ENCODE data around the gene GLE1. TPM values are rescaled to one million over a fixed set of nuclear protein-coding genes. Genes with fewer than 3 reads are reported as not detected.

The GLE1 gene
- total and polyA plus RNA-seq, 2 donors, result 23.7 to 36.8 TPM

- no peak for DNase-seq (ENCODE audit: low read depth in 6 of 9, low spot score in 9 of 9)
- Histone ChIP-seq H3K27ac (ENCODE audit: low read depth in 1 of 2, low read length in 1 of 2) (no peak overlapping the region), H3K4me1 (ENCODE audit: control insufficient read depth in 2 of 2, insufficient read depth in 2 of 2, low read length in 2 of 2) (no peaks in the 10 kb centered on the region), H3K4me3 (ENCODE audit: low read length in 2 of 2) (no peak overlapping the region), H3K9me3 (ENCODE audit: control insufficient read depth in 2 of 2, insufficient read depth in 1 of 2, low read length in 1 of 2) (no peaks in the 10 kb centered on the region), H3K36me3 (ENCODE audit: control insufficient read depth in 2 of 2, insufficient read depth in 2 of 2, low read length in 1 of 2) (peaks cover 46 to 57% of the 10 kb centered on the region in 2 donors), H3K27me3 (ENCODE audit: control insufficient read depth in 2 of 2, insufficient read depth in 1 of 2, low read length in 1 of 2) (no peaks in the 10 kb centered on the region)
- 30% methylated on average over 5 of the region's 5 CpGs for WGBS
Measured at GRCh38 chr9:128470560-128470959, 34.0 kb upstream of the GLE1 start.

- Histone ChIP-seq H3K4me3 (ENCODE audit: low read length in 2 of 2) (no peak overlapping the region), H3K27me3 (ENCODE audit: control insufficient read depth in 2 of 2, insufficient read depth in 1 of 2, low read length in 1 of 2) (no peaks in the 10 kb centered on the region), H3K9me3 (ENCODE audit: control insufficient read depth in 2 of 2, insufficient read depth in 1 of 2, low read length in 1 of 2) (no peaks in the 10 kb centered on the region), H3K27ac (ENCODE audit: low read depth in 1 of 2, low read length in 1 of 2) (no peak overlapping the region), H3K36me3 (ENCODE audit: control insufficient read depth in 2 of 2, insufficient read depth in 2 of 2, low read length in 1 of 2) (peaks cover 42 to 67% of the 10 kb centered on the region in 2 donors), H3K4me1 (ENCODE audit: control insufficient read depth in 2 of 2, insufficient read depth in 2 of 2, low read length in 2 of 2) (no peaks in the 10 kb centered on the region)
- DNase-seq (ENCODE audit: low read depth in 6 of 9, low spot score in 9 of 9), result no peak
- 96% methylated on average over 5 of the region's 5 CpGs for WGBS
Measured at GRCh38 chr9:128473104-128473503, 31.4 kb upstream of the GLE1 start.

GRCh38 chr9:128475867-128476266 is 28.7 kb upstream of the GLE1 start:
- H3K36me3 ChIP-seq (ENCODE audit: control insufficient read depth in 2 of 2, insufficient read depth in 2 of 2, low read length in 1 of 2), result peaks cover 39 to 70% of the 10 kb centered on the region in 2 donors
- DNase-seq (ENCODE audit: low read depth in 6 of 9, low spot score in 9 of 9), result no peak
- 99% methylated on average over 7 of the region's 7 CpGs for WGBS

GRCh38 chr9:128479262-128479661 is 25.3 kb upstream of the GLE1 start:
- Histone ChIP-seq H3K27ac (ENCODE audit: low read depth in 1 of 2, low read length in 1 of 2) (no peak overlapping the region), H3K4me1 (ENCODE audit: control insufficient read depth in 2 of 2, insufficient read depth in 2 of 2, low read length in 2 of 2) (no peaks in the 10 kb centered on the region), H3K9me3 (ENCODE audit: control insufficient read depth in 2 of 2, insufficient read depth in 1 of 2, low read length in 1 of 2) (no peaks in the 10 kb centered on the region), H3K36me3 (ENCODE audit: control insufficient read depth in 2 of 2, insufficient read depth in 2 of 2, low read length in 1 of 2) (peaks cover 50 to 79% of the 10 kb centered on the region in 2 donors), H3K4me3 (ENCODE audit: low read length in 2 of 2) (no peak overlapping the region), H3K27me3 (ENCODE audit: control insufficient read depth in 2 of 2, insufficient read depth in 1 of 2, low read length in 1 of 2) (no peaks in the 10 kb centered on the region)
- WGBS, result 96% methylated on average over 1 of the region's 1 CpG
- no peak for DNase-seq (ENCODE audit: low read depth in 6 of 9, low spot score in 9 of 9)

More at GRCh38 chr9:128475867-128476266, 28.7 kb upstream of the GLE1 start:
- Histone ChIP-seq H3K27me3 (ENCODE audit: control insufficient read depth in 2 of 2, insufficient read depth in 1 of 2, low read length in 1 of 2) (no peaks in the 10 kb centered on the region), H3K9me3 (ENCODE audit: control insufficient read depth in 2 of 2, insufficient read depth in 1 of 2, low read length in 1 of 2) (no peaks in the 10 kb centered on the region), H3K27ac (ENCODE audit: low read depth in 1 of 2, low read length in 1 of 2) (no peak overlapping the region), H3K4me1 (ENCODE audit: control insufficient read depth in 2 of 2, insufficient read depth in 2 of 2, low read length in 2 of 2) (no peaks in the 10 kb centered on the region), H3K4me3 (ENCODE audit: low read length in 2 of 2) (no peak overlapping the region)

- 98% methylated on average over 10 of the region's 10 CpGs for WGBS
- Histone ChIP-seq H3K4me3 (ENCODE audit: low read length in 2 of 2) (no peak overlapping the region), H3K27ac (ENCODE audit: low read depth in 1 of 2, low read length in 1 of 2) (no peak overlapping the region), H3K36me3 (ENCODE audit: control insufficient read depth in 2 of 2, insufficient read depth in 2 of 2, low read length in 1 of 2) (peaks cover 70 to 84% of the 10 kb centered on the region in 2 donors), H3K4me1 (ENCODE audit: control insufficient read depth in 2 of 2, insufficient read depth in 2 of 2, low read length in 2 of 2) (no peaks in the 10 kb centered on the region), H3K9me3 (ENCODE audit: control insufficient read depth in 2 of 2, insufficient read depth in 1 of 2, low read length in 1 of 2) (no peaks in the 10 kb centered on the region), H3K27me3 (ENCODE audit: control insufficient read depth in 2 of 2, insufficient read depth in 1 of 2, low read length in 1 of 2) (no peaks in the 10 kb centered on the region)
- DNase-seq (ENCODE audit: low read depth in 6 of 9, low spot score in 9 of 9), result no peak
Measured at GRCh38 chr9:128481561-128481960, 23.0 kb upstream of the GLE1 start.

- Histone ChIP-seq H3K27me3 (ENCODE audit: control insufficient read depth in 2 of 2, insufficient read depth in 1 of 2, low read length in 1 of 2) (no peaks in the 10 kb centered on the region), H3K27ac (ENCODE audit: low read depth in 1 of 2, low read length in 1 of 2) (no peak overlapping the region), H3K4me3 (ENCODE audit: low read length in 2 of 2) (no peak overlapping the region), H3K36me3 (ENCODE audit: control insufficient read depth in 2 of 2, insufficient read depth in 2 of 2, low read length in 1 of 2) (peaks cover 74 to 85% of the 10 kb centered on the region in 2 donors), H3K4me1 (ENCODE audit: control insufficient read depth in 2 of 2, insufficient read depth in 2 of 2, low read length in 2 of 2) (no peaks in the 10 kb centered on the region), H3K9me3 (ENCODE audit: control insufficient read depth in 2 of 2, insufficient read depth in 1 of 2, low read length in 1 of 2) (no peaks in the 10 kb centered on the region)
- WGBS, result 99% methylated on average over 7 of the region's 7 CpGs
- DNase-seq (ENCODE audit: low read depth in 6 of 9, low spot score in 9 of 9), result no peak
Measured at GRCh38 chr9:128482186-128482585, 22.3 kb upstream of the GLE1 start.

GRCh38 chr9:128484686-128485413 is 19.7 kb upstream of the GLE1 start:
- 94% methylated on average over 17 of the region's 17 CpGs for WGBS
- DNase-seq (ENCODE audit: low read depth in 6 of 9, low spot score in 9 of 9), result no peak
- no peaks in the 10 kb centered on the region for H3K9me3 ChIP-seq (ENCODE audit: control insufficient read depth in 2 of 2, insufficient read depth in 1 of 2, low read length in 1 of 2)
- H3K4me1 ChIP-seq (ENCODE audit: control insufficient read depth in 2 of 2, insufficient read depth in 2 of 2, low read length in 2 of 2), result no peaks in the 10 kb centered on the region
- H3K27me3 ChIP-seq (ENCODE audit: control insufficient read depth in 2 of 2, insufficient read depth in 1 of 2, low read length in 1 of 2), result no peaks in the 10 kb centered on the region
- H3K4me3 ChIP-seq (ENCODE audit: low read length in 2 of 2), result no peak overlapping the region
- no peak overlapping the region for H3K27ac ChIP-seq (ENCODE audit: low read depth in 1 of 2, low read length in 1 of 2)
- H3K36me3 ChIP-seq (ENCODE audit: control insufficient read depth in 2 of 2, insufficient read depth in 2 of 2, low read length in 1 of 2), result peaks cover 70 to 84% of the 10 kb centered on the region in 2 donors

- DNase-seq (ENCODE audit: low read depth in 6 of 9, low spot score in 9 of 9), result no peak
- WGBS, result 91% methylated on average over 7 of the region's 7 CpGs
- no peaks in the 10 kb centered on the region for H3K4me1 ChIP-seq (ENCODE audit: control insufficient read depth in 2 of 2, insufficient read depth in 2 of 2, low read length in 2 of 2)
- H3K9me3 ChIP-seq (ENCODE audit: control insufficient read depth in 2 of 2, insufficient read depth in 1 of 2, low read length in 1 of 2), result no peaks in the 10 kb centered on the region
- peaks cover 69 to 88% of the 10 kb centered on the region in 2 donors for H3K36me3 ChIP-seq (ENCODE audit: control insufficient read depth in 2 of 2, insufficient read depth in 2 of 2, low read length in 1 of 2)
- no peak overlapping the region for H3K4me3 ChIP-seq (ENCODE audit: low read length in 2 of 2)
- no peaks in the 10 kb centered on the region for H3K27me3 ChIP-seq (ENCODE audit: control insufficient read depth in 2 of 2, insufficient read depth in 1 of 2, low read length in 1 of 2)
- no peak overlapping the region for H3K27ac ChIP-seq (ENCODE audit: low read depth in 1 of 2, low read length in 1 of 2)
Measured at GRCh38 chr9:128485414-128485855, 19.1 kb upstream of the GLE1 start.

GRCh38 chr9:128486201-128486600 is 18.3 kb upstream of the GLE1 start:
- Histone ChIP-seq H3K27ac (ENCODE audit: low read depth in 1 of 2, low read length in 1 of 2) (no peak overlapping the region), H3K9me3 (ENCODE audit: control insufficient read depth in 2 of 2, insufficient read depth in 1 of 2, low read length in 1 of 2) (no peaks in the 10 kb centered on the region), H3K4me1 (ENCODE audit: control insufficient read depth in 2 of 2, insufficient read depth in 2 of 2, low read length in 2 of 2) (no peaks in the 10 kb centered on the region), H3K27me3 (ENCODE audit: control insufficient read depth in 2 of 2, insufficient read depth in 1 of 2, low read length in 1 of 2) (no peaks in the 10 kb centered on the region), H3K4me3 (ENCODE audit: low read length in 2 of 2) (no peak overlapping the region), H3K36me3 (ENCODE audit: control insufficient read depth in 2 of 2, insufficient read depth in 2 of 2, low read length in 1 of 2) (peaks cover 69 to 85% of the 10 kb centered on the region in 2 donors)
- no peak for DNase-seq (ENCODE audit: low read depth in 6 of 9, low spot score in 9 of 9)

Data from thymus (tissue), 11 donors.